PC-3 (cell line): Measurements from ENCODE around the gene GLDC.

ENCODE experiments used
- CTCF ChIP-seq: fragments of 300-600 bp; sonication (generic); conservative IDR thresholded peaks from 2 replicates; pipeline ENCODE4 v1.5.1; 2017; ENCODE audit warnings: antibody characterized with exemption, low read depth, mild to moderate bottlenecking, low read length
- EZH2 ChIP-seq: fragments of 300-600 bp; sonication (generic); IDR thresholded peaks from one replicate; pipeline ENCODE4 v1.6.1; 2017; ENCODE audit warnings: antibody characterized with exemption, mild to moderate bottlenecking, low read length; ENCODE audit not compliant: unreplicated experiment
- EZH2phosphoT487 ChIP-seq: fragments of 300-600 bp; sonication (generic); IDR thresholded peaks from 2 replicates; pipeline ENCODE4 v1.6.1; 2018; ENCODE audit warnings: mild to moderate bottlenecking, antibody characterized with exemption, low read length, borderline replicate concordance

GRCh38 chr9:6671416-6671815 is 25.9 kb upstream of the GLDC start:
- no peak for TF ChIP-seq CTCF
- TF ChIP-seq EZH2, result no peak
- TF ChIP-seq EZH2phosphoT487, result no peak
